Stimulated activated CD4-positive, alpha-beta T cell treated with anti-CD3 and anti-CD28 coated beads, Interleukin-2, amount 100 ng/mL, for 24 hours (primary cell): ENCODE measurements around the gene ANKRD44.
"Not testable (repeated sequence)": the region's sequence is repeated elsewhere in the genome, so short reads cannot be mapped to it uniquely, and the experiment has no call there.

Experiments
- DNase-seq, 2 donors: peaks; one replicate each; pipeline ENCODE4 v3.0.0-alpha.2; 2020

The ANKRD44 gene

DNA sequence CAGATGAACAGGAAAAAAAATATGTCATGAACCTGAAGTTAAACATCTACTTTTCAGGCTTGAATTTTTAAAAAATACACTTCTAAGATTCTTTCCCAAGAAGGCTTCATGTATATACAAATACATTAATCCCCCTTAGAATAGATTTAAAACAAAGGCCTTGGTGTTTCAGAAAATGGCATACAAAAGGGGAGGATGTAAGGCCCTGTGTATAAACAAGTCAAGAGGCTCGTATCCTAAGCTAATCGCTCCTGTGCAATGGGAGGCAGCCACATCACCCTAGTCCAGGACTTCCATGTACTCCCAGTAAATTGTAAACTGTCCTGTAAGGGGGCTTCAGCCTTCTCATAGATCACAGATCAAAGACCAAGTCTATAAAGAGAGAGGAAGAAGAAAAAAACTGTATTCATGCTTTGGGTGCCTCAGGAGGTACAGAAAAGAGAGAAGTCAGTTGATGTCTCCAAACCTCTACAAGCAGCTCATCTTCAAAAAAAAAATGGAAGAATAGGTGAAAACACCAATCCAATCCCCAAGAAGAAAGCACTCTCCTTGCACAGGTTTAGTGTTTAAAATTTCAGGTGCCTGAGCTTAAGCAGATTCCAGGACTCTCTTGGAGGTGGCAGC lies 53.9 kb downstream of the ANKRD44 start:
- DNase-seq = no peak

DNA sequence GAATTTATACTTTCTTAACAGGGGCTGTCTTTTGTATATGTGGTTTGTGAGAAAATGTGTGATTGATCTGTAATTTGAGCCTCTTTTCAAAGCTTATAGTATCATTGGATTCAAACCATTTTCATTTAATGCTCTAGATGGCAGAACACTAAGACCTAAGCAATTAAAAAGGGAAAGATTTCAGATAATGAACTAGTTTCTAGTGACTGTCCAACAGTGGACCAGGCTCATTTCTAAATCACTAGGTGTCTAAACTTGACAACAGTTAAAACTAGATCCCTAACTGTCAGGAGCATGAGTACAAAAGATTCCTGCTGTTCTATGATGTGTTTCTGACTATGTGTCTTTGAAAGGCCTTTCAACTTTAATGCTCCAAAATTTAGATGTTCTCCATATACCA lies 54.6 kb downstream of the ANKRD44 start:
- DNase-seq = no peak

DNA sequence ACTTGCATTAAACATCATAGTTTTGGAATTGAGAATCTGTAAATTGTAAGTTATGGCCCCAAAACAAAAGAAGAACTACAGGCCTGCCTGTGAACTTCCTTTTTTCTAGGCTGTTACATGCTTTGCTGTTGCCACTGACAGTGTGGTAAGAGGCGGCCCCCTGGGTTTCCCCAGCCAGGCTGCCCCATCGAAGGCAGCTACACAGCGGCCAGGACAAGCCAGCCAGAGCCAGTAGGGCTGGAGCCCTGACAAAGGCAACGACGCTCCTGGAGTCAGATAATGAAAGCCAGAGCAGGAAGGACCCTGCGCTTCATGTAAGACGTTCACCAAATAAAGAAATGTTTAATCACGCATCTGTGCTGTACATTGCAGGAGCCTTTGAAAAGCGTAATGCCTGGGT lies 55.0 kb downstream of the ANKRD44 start:
- DNase-seq = peak; percentile 75

DNA sequence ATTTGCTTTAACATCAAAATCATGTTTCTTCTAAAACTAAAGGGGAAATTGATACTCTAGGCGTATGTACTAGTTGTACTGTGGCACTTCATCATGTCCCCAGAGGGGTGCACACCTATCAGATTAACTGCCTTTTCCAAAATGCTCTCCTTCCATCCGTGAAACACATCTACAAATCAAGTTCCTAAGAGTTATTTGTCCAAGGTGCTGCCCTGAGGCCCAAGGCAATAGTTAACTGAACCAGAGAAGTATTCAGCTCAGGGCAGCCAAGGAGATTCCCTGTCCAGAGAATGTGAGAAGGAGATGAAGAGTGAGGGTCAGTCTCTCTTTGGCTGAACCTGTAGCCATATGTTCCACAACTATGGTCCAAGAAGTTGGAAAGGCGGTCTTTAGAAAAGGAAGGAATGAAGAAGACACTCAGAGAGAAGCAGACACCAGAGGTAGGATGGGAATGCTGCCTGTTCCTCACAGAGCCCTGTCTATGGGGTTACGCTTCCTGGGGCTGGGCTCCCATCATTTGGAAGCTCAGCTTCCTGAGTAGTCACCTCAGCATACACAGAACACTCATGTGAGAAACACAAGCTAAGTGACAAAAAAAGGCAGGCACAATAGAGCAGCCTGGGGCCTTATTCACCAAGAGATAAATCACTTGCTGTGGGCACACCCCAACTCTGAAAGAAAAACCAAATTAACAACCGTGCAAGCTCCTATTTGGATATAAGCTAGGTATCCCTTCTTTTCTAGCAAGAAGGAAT lies 55.6 kb downstream of the ANKRD44 start:
- DNase-seq = no peak

DNA sequence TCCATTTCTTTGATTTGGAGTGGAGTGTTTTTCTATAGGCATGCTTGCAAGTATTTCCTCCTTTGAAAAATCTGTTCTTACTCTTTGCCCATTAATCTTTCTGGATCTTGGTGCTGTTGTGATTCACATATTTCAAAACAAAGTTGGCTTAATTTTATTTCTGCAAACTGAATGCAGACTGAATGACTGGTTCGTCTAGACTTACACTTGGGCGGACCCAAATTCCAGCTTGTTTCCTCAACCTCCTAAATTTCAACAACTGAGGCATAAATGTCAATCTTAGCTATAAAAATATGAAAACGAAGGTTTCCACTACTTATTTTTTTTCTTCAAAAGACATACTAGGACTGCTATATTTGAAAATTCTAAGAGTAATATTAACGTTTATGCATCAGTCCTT lies 59.0 kb downstream of the ANKRD44 start:
- no peak for DNase-seq

DNA sequence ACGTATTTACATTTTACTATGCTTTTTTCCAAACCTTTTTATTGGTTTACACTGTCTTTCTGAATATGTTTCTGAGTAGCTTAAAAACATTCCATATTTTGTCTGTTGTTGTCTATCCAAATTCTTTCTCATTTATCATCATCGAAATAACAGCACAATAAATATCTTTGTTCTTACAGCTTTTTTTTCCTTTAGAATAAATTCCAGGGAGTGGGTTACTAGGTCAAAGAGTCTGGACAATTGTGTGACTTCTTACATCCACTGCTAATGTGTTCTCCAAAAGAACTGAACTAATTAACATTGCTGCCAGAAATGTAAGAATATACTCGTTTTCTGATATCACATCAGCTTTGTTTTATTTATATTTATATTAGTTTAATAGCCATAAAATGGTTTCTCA lies 59.4 kb downstream of the ANKRD44 start:
- no peak for DNase-seq

DNA sequence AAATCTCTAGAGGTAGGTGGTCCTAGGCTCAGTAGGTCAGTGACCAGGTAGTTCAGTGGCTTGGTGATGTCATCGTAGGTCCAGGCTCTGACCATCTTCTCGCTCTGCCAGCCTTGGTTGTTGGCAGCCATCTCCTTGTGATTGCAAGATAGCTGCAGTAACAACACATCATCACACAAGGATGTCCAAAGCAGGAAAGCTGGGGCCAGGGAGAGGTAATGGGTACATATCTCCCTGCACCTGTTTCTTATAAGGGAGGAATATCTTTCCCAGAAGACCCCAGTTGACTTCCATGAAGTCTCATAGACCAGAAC lies 60.5 kb downstream of the ANKRD44 start:
- DNase-seq = no peak

DNA sequence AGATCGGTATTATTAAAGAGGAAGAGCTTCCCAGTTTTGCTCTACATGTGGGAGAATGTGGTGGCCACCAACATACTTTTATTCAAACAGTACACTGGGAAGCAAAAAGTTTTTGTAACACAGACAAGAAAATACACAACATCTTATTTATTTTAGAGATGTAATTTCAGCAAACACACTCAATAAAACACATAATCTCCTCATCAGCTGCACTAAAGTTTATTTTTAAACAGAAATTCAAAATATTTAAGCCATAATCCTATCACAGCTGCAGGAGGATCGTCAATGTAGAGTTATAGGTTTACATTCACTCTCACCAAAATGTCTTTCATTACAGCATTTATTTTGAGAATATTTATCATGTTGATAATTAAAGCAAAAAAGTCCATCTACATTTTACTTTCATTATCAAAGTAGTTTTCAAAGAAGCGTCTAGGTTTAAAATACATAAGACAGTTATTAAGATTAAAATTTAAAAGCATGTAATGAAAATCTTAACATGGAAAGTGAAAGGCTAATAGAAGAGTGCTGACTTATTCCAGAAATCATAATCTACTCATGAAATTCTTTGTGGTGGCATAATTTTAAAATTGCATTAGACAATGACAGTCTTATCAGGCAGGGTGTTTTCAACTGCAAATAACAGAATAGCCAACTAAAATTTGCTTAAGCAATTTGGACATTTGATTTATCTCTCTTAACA lies 61.0 kb downstream of the ANKRD44 start:
- DNase-seq = no peak

DNA sequence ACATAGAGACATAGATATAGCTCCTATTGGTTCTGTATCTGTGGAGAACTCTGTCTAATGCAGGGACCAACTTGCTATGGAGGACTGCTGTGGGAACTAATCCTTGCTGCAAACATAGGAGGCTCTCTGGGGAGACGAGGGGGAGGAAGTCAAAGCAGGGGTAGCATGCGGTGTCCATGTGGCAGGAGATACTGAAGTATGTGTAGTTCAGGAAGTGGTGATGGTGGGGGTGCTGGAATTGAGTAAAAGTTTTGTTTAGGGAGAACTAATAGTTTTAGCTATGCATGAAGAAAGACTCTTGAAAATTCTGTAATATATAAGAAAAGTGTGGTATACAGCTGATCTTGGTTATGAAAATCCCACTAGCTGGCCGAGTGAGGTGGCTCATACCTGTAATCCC lies 62.0 kb downstream of the ANKRD44 start:
- no peak for DNase-seq

DNA sequence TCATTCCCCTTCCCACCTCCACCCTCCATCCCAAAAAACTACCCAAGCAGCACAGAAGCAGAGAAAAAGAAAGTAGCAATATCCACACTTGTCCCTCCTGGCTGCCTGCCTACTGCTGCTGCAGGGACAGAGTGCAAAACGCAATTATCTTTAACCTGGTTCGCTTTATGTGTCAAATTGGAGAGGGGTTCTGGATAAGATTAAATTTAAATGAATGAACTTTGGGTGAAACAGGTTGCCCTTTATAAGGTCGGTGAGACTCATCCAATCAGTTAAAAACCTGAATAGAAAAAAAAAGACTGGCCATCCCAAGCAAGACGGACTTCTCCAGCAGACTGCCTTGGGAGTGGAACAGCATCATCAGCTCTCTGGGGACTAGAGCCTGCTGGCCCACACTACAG lies 62.6 kb downstream of the ANKRD44 start:
- DNase-seq = no peak

DNA sequence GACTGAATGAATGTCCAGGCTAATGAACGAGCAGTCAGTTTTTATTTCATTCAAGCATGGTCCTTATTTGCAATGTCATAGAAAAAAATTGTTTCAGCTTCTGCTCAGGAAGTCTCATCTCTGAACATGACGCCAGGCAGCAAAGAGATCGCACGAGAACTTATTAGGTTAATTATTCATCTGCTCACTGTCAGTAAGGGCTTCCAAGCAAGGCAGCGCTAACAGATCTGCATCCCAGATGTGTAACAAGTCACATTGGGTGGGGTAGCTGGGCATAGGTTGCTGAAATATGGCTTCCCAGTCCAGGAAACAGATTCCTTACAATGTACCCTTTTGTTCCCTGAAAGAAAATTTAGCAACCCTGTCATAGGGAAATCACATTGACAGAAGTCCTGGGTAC lies 63.5 kb downstream of the ANKRD44 start:
- DNase-seq = no peak

DNA sequence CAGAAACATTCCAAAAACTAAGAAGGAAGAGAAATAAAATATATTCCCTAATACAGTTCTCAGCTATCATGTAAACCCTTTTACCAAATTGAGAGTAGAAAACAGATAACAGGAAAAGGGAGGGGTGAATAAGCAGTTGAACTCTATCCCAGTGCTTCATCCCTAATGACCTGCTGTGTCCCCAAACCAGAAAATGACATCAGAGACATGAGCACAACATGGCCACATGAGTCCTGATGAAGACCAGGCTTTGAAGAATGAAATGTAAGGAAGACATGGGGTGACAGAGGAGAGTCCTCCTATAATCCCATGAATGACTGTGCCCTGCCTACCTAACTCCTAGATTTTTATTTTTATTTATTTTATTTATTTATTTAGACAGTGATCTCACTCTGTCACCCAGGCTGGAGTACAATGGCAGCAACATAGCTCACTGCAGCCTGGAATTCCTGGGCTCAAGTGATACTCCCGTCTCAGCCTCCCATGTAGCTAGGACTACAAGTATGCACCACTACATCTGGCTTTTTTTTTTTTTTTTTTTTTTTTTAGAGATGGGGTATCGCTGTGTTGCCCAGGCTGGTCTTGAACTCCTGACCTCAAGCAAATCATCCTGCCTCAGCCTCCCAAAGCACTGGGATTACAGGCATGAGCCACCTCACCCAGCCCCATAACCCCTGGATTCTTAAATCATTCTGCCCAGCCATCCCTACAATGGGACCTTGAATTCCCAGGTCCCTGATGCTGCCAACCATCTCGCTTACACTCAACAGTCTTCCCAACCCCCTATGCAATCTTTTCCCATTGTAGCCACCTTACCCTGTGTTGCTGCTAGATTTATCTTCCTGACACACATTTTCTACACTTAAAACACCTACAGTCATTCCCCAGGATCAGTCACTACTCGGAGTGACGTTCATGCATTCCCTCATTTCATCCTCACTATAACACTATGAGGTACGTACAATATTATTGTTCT lies 64.5 kb downstream of the ANKRD44 start:
- DNase-seq = no peak

DNA sequence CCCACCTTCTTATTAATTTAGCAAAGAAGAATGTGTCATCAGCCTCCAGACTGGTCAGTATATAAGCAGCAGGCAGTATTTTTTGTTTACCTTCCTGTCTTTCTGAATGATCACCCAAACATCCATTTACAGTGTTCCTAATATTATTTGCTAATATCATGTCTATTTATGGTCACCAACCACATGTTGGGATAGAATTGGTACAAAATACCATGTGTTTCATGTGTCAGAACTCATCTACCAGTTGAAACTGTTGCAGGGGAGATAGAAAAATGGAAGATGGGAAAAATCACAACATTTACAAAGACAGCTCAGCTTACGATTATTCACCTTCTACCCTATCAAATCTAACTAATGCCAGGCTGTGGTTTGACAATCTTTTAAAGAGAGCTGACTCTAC lies 66.2 kb downstream of the ANKRD44 start:
- no peak for DNase-seq

DNA sequence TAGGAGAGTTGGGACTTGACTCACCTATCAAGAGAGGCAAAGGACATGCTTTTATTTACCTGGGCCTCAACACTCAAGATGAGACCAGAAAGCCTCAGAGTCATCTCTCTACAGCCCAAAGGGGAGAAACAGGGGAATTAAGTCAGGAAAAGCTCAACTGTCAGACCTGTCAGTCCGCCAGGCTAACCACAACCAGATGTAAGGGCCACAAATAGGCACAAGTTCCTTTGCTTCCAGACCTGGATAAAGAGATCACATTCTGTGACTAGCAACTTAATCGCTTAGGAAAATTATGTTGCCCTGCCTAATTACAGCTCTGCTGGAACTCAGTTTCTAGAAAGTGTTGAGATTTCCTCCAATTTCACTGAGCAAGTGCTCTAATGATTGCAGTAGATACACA lies 67.9 kb downstream of the ANKRD44 start:
- no peak for DNase-seq

DNA sequence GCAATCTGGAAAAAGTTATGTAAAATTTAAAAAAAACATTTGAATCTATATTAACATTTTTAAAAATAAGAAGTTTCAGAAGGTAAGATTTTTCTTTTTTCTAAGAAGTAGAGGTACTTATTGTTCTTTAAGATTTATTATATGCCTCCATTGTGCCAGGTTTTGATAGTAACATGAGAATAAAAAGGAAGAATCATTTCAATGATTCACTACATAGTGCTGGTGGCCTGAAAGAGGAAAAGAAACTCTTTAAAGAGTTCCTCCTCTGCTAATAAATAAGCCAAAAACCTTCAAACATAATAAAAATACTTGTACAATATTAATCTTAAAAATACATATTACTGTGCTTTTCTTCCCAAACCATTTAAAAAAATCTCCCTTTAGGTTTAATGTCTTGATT lies 69.0 kb downstream of the ANKRD44 start:
- no peak for DNase-seq

DNA sequence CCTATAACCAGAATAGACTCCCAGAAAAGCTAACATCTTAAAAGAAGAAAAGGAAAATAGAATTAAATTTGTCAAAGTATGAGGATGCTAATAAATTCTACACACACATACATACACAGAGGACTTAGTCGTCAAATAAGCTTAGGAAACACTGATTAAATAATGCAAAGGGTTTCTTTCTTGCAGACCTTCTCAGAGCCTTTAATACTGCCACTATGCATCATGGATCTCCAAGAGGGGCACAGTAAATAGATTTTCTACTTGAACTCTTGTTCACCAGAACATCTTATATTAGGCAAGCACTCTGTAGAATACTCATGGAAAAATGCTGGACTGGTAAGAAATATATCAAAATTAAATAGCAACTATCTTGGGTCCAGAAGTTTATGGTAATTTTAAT lies 69.4 kb downstream of the ANKRD44 start:
- DNase-seq = no peak

DNA sequence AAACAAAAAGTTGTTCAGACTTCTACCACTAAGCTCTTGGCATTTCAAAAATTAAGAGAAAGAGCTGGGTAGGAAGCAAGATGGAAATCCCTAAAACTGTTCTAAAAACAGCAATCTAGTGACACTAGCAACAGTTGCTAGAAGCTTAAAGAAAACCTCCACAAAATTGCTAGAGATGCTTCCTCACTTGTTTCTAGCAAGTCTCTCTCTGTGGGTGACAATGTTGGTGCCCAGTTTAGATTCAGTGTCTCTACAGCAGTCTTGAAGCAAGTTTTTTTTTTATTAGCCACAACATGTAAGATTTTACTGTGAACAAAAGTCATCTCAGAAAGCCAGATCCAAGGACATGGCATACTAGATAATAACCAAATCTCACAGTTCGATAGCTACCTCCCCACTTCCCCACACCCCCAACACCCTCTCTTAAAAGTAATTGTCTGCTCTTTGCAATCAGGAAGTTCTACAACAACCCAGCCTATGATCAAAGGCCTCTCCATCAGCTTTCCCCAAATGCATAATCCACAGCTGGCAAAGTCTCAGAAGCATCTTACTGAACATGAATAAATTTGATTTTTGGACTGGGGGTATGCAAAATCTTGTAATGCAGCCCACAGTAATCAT lies 70.0 kb downstream of the ANKRD44 start:
- DNase-seq = no peak

DNA sequence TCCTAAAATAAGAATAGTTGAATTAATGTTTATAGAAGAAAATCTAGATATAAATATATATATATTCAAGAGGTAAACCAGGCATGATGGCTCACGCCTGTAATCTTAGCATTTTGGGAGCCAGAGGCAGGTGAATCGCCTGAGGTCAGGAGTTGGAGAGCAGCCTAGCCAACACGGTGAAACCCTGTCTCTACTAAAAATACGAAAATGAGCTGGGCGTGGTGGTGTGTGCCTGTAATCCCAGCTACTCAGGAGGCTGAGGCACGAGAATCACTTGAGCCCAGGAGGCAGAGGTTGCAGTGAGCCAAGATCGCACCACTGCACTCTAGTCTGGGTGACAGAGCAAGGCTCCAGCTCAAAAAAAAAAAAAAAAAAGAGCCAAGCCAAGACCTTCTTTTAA lies 70.6 kb downstream of the ANKRD44 start:
- DNase-seq = not testable (repeated sequence)

DNA sequence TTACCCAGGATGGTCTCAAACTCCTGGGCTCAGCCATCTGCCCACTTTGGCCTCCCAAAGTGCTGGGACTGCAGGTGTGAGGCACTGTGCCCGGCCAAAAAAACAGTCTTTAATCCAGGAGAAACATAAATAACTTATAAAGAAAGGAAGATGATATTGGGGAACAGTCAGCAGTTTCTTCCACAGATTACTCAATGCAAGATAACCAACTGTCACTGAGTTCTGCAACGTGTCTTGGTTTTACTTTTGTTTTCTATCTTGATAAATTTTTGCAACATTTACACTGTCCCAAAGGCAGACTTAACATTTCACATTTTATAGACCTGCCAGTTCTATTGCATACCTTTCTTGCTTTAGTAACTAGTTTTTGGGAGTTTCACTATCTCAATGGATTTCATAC lies 71.1 kb downstream of the ANKRD44 start:
- no peak for DNase-seq

DNA sequence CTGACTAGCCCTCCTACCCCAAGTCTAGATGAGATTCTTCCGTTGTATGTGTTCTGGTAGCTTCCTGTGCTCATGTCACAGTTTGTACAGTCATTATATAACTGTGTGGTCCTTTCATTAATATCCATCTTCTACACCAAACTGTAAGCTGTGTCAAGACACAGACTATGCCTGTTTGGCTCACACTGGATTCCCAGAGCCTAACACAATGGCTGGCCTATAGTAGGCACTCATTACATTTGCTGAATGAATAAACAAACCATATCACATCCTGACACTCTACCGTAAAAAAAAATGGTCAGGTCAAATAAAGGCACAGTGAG lies 72.6 kb downstream of the ANKRD44 start:
- DNase-seq = no peak

DNA sequence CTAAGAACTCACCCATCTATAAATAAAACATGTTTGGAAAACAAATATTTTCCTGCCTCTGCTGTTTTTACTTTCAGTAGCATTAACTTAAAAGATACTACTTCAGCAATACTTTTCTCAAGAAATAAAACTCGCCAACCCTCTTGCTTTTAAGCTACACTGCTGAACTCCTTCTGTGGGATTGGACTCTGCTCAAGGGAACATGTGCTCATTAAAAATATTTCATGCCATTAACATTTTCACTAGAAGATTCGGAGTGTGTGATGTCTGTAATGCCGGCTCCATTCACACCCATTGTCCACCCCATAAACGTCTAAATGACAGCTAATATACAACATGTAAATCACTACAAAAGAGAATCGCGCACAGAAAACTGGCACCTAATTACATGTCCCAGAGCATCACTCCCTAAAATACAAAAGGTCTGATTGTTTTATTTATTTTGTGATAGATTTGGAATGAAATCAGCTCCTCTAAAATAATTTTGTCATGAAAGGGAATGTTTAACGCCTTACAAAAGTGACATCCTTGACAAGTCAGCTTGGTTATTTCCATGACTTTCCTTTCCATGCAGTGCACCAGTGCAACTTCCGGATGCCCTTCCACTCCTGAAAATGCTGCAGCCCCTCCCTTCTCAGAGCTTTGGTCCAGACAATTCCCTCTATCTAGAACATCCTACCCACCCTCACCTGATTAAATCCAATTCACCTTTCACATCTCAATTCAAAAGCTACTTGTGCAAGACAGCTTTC lies 73.1 kb downstream of the ANKRD44 start:
- no peak for DNase-seq

DNA sequence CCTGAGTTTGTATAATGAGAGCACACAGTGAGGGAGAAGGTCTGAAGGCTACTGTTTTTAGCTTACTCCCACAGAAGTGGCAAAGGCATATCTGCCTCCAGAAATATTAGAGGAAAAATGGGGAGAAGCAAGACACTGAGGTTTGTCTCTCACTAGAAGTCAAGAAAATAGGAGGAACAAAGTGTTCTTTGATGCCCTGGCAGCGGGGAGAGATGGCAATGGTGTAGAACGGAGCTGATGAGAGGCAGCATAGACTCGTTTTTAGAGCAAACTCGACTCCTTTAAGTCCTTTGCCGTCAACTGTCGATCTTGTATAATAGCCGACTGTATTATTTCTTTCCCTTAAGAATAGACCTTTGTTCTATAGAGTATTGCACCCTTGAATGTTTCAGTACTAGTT lies 73.8 kb downstream of the ANKRD44 start:
- DNase-seq = no peak
